Activated CD4-positive, alpha-beta T cell treated with anti-CD3 and anti-CD28 coated beads, Interleukin-2, amount 50 U/mL, for 4 hours (primary cell): ENCODE data around the gene VOPP1.

Source experiments
- DNase-seq, 2 experiments: peaks; one replicate each; pipeline ENCODE4 v3.0.0-alpha.2; 2020

The VOPP1 gene

GRCh38 chr7:55429835-55430499, 142.3 kb downstream of the VOPP1 start:
- no peak for DNase-seq

GRCh38 chr7:55427800-55428199, 144.5 kb downstream of the VOPP1 start:
- DNase-seq: no peak

GRCh38 chr7:55427342-55427741, 145.0 kb downstream of the VOPP1 start:
- no peak for DNase-seq

- DNase-seq: no peak
These were observed 145.6 kb downstream of the VOPP1 start for GRCh38 chr7:55426676-55427075.

GRCh38 chr7:55425141-55425752, 147.1 kb downstream of the VOPP1 start:
- no peak for DNase-seq

GRCh38 chr7:55423891-55424290, 148.4 kb downstream of the VOPP1 start:
- no peak for DNase-seq

GRCh38 chr7:55423277-55423711, 149.0 kb downstream of the VOPP1 start:
- no peak for DNase-seq
